GM19035 (cell line): ENCODE measurements around the gene COQ10B.
A peak's percentile ranks its signal among the peaks of the same experiment; 100 is the strongest.

Source experiments
- ATAC-seq: cut with Tn5 transposase; IDR thresholded peaks from one replicate; pipeline ENCODE4 v1.9.1; 2021; ENCODE audit not compliant: unreplicated experiment

The COQ10B gene

GRCh38 chr2:197500503-197501131 is 47.3 kb downstream of the COQ10B start:
- peak; percentile 7 for ATAC-seq

- ATAC-seq, result no peak
Observed at GRCh38 chr2:197502201-197502600, 48.8 kb downstream of the COQ10B start.

GRCh38 chr2:197502685-197503084 is 49.3 kb downstream of the COQ10B start:
- no peak for ATAC-seq

- ATAC-seq, result no peak
Observed at GRCh38 chr2:197504000-197504399, 50.6 kb downstream of the COQ10B start.

GRCh38 chr2:197504512-197504911 is 51.2 kb downstream of the COQ10B start:
- no peak for ATAC-seq

GRCh38 chr2:197506658-197507057 is 53.3 kb downstream of the COQ10B start:
- ATAC-seq, result no peak

- no peak for ATAC-seq
Observed at GRCh38 chr2:197513915-197514314, 60.6 kb downstream of the COQ10B start.

GRCh38 chr2:197514754-197515153 is 61.4 kb downstream of the COQ10B start:
- ATAC-seq, result no peak

- peak; percentile 1 for ATAC-seq
Observed at GRCh38 chr2:197515315-197515738, 62.0 kb downstream of the COQ10B start.

GRCh38 chr2:197515739-197516392 is 62.5 kb downstream of the COQ10B start, which contains the start of gene MOB4:
MOB4 (plus strand) TSS chr2:197516066; CDS start chr2:197516087, 21 bp downstream.
- ATAC-seq, result peak; percentile 91

- peak; percentile 14 for ATAC-seq
Observed at GRCh38 chr2:197516393-197516761, 63.0 kb downstream of the COQ10B start.

- ATAC-seq, result no peak
Observed at GRCh38 chr2:197517150-197517549, 63.8 kb downstream of the COQ10B start.
